Measurements from ENCODE around the gene TGM2. TPM values are rescaled to one million over a fixed set of nuclear protein-coding genes. Genes with fewer than 3 reads are reported as not detected.

TGM2 gene
- polyA plus RNA-seq, 3 donors, result 39.1 to 45.5 (median 42.3) TPM

- no peak for DNase-seq
Measured at GRCh38 chr20:38164069-38164468, 1.0 kb downstream of the TGM2 start.

GRCh38 chr20:38162878-38163875, 1.9 kb downstream of the TGM2 start:
- no peak for DNase-seq

GRCh38 chr20:38162149-38162548, 2.9 kb downstream of the TGM2 start:
- DNase-seq, result no peak

GRCh38 chr20:38161412-38161774, 3.7 kb downstream of the TGM2 start:
- no peak for DNase-seq

- DNase-seq, result no peak
Measured at GRCh38 chr20:38159957-38160756, 4.9 kb downstream of the TGM2 start.

- no peak for DNase-seq
Measured at GRCh38 chr20:38159566-38159956, 5.5 kb downstream of the TGM2 start.

- DNase-seq, result no peak
Measured at GRCh38 chr20:38158701-38159351, 6.2 kb downstream of the TGM2 start.

- DNase-seq, result no peak
Measured at GRCh38 chr20:38157635-38158495, 7.2 kb downstream of the TGM2 start.

- DNase-seq, result no peak
Measured at GRCh38 chr20:38156888-38157634, 8.0 kb downstream of the TGM2 start.

GRCh38 chr20:38156280-38156679, 8.8 kb downstream of the TGM2 start:
- DNase-seq, result no peak

- DNase-seq, result no peak
Measured at GRCh38 chr20:38155811-38156210, 9.3 kb downstream of the TGM2 start.

- DNase-seq, result no peak
Measured at GRCh38 chr20:38153401-38153800, 11.7 kb downstream of the TGM2 start.

GRCh38 chr20:38152621-38153221, 12.3 kb downstream of the TGM2 start:
- peak; percentile 89 for DNase-seq

- peak; percentile 72 for DNase-seq
Measured at GRCh38 chr20:38152175-38152620, 12.9 kb downstream of the TGM2 start.

GRCh38 chr20:38151455-38151854, 13.6 kb downstream of the TGM2 start:
- DNase-seq, result no peak

- DNase-seq, result no peak
Measured at GRCh38 chr20:38150335-38151170, 14.5 kb downstream of the TGM2 start.

- no peak for DNase-seq
Measured at GRCh38 chr20:38148328-38149102, 16.6 kb downstream of the TGM2 start.

- no peak for DNase-seq
Measured at GRCh38 chr20:38147751-38148150, 17.3 kb downstream of the TGM2 start.
